ENCODE results near the gene LIFR. TPM values are rescaled to one million over a fixed set of nuclear protein-coding genes. Genes with fewer than 3 reads are reported as not detected.

Gene LIFR
- total RNA-seq, 1 experiment from 2014 or later = 7.8 TPM

- TF ChIP-seq, protein P1, sequence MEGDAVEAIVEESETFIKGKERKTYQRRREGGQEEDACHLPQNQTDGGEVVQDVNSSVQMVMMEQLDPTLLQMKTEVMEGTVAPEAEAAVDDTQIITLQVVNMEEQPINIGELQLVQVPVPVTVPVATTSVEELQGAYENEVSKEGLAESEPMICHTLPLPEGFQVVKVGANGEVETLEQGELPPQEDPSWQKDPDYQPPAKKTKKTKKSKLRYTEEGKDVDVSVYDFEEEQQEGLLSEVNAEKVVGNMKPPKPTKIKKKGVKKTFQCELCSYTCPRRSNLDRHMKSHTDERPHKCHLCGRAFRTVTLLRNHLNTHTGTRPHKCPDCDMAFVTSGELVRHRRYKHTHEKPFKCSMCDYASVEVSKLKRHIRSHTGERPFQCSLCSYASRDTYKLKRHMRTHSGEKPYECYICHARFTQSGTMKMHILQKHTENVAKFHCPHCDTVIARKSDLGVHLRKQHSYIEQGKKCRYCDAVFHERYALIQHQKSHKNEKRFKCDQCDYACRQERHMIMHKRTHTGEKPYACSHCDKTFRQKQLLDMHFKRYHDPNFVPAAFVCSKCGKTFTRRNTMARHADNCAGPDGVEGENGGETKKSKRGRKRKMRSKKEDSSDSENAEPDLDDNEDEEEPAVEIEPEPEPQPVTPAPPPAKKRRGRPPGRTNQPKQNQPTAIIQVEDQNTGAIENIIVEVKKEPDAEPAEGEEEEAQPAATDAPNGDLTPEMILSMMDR (conservative IDR thresholded peaks at IDR 0.05) = no peak
- H2BK15ac ChIP-seq (ENCODE audit: low read depth, low read length) = no peak overlapping the region
- no peak overlapping the region for H3K4me2 ChIP-seq (ENCODE audit: insufficient read depth, insufficient read length, low read length)
- H3K79me2 ChIP-seq (ENCODE audit: insufficient read depth, low read length) = no peaks in the 10 kb centered on the region
- no peak overlapping the region for H3K14ac ChIP-seq (ENCODE audit: insufficient read depth, low read length)
- H3K36me3 Mint-ChIP-seq (ENCODE audit: insufficient read depth in 1 of 3, low read depth in 3 of 3) = no peaks in the 10 kb centered on the region
- no peak overlapping the region for H4K91ac ChIP-seq (ENCODE audit: insufficient read length, low read depth, low read length)
- 0 out of 4 replicates have a peak, but pooled peaks cover 0 to 2% of the 10 kb centered on the region in 2 experiments for H3K4me1 Mint-ChIP-seq
- no peaks in the 10 kb centered on the region for H4K20me1 ChIP-seq (ENCODE audit: control insufficient read depth, insufficient read depth, insufficient read length)
- no peak overlapping the region for H4K8ac ChIP-seq (replicated peaks; ENCODE audit: insufficient read length, low read depth, low read length)
- peaks cover 5% of the 10 kb centered on the region for H3K27me3 Mint-ChIP-seq (ENCODE audit: low read depth)
- no CpG with 5 or more reads among the region's 9 CpGs for WGBS (ENCODE audit: extremely low coverage, insufficient read length, low lambda C conversion rate)
- no peak overlapping the region for H3K9ac ChIP-seq (ENCODE audit: extremely low read depth, insufficient read length, low read length)
- H3K27me3 ChIP-seq (ENCODE audit: insufficient read depth, low read length) = no peaks in the 10 kb centered on the region
- DNase-seq = no peak
- H4K5ac ChIP-seq (ENCODE audit: insufficient read length, low read depth, low read length) = no peak overlapping the region
- no peak overlapping the region for H2BK120ac ChIP-seq (ENCODE audit: low read depth, low read length, poor library complexity, severe bottlenecking)
- H2BK5ac ChIP-seq (ENCODE audit: insufficient read length, low read length) = no peak overlapping the region
- H3K4me3 Mint-ChIP-seq = no peak overlapping the region
- H3K27ac ChIP-seq (ENCODE audit: insufficient read length, low read depth, low read length) = no peak overlapping the region
- H3K56ac ChIP-seq (ENCODE audit: insufficient read length, low read depth, low read length) = no peak overlapping the region
- H3K9me3 ChIP-seq (ENCODE audit: control insufficient read depth, low read depth, low read length) = no peaks in the 10 kb centered on the region
- H3K4me1 ChIP-seq (ENCODE audit: insufficient read depth, low read length) = no peaks in the 10 kb centered on the region
- H3K23ac ChIP-seq (ENCODE audit: insufficient read length, low read depth, low read length) = no peak overlapping the region
- no peak overlapping the region for H2AFZ ChIP-seq (ENCODE audit: low read length)
- no peaks in the 10 kb centered on the region; a peak in 2 of 5 replicates for H3K9me3 Mint-ChIP-seq
- no peak overlapping the region for H3K4ac ChIP-seq (ENCODE audit: low read depth, low read length)
- H2BK20ac ChIP-seq (ENCODE audit: low read depth, low read length, poor library complexity, severe bottlenecking) = no peak overlapping the region
- no peak overlapping the region for H2BK12ac ChIP-seq (ENCODE audit: insufficient read length, low read depth, low read length)
- no peak overlapping the region for H3K18ac ChIP-seq (ENCODE audit: insufficient read length, low read depth, low read length)
- H2AK5ac ChIP-seq (ENCODE audit: insufficient read length, low read length) = no peak overlapping the region
- no peak overlapping the region for H3T11ph ChIP-seq (ENCODE audit: low read length)
- no peaks in the 10 kb centered on the region for H3K79me1 ChIP-seq (ENCODE audit: insufficient read depth, low read depth, low read length, poor library complexity, severe bottlenecking)
- peak overlapping the region in 1 of 3 experiments; percentile 63; a peak in 2 of 7 replicates for H3K27ac Mint-ChIP-seq
- no peaks in the 10 kb centered on the region for H3K23me2 ChIP-seq (ENCODE audit: insufficient read length, low read depth, low read length, poor library complexity, severe bottlenecking)
These were observed 105.2 kb downstream of the LIFR start for GRCh38 chr5:38451074-38451725.

Measured in H9 (cell line).